SIG-M5 treated with dmso at 0.1 percent for 504 hours (cell line): Measurements from ENCODE around the gene SLIT3.

Experiments
- DNase-seq: peaks from one replicate; lab custom pipeline; 2025; ENCODE audit not compliant: unreplicated experiment; lab: John Stamatoyannopoulos, UW

Gene SLIT3

GRCh38 chr5:169299663-169300467 lies 1.1 kb downstream of the SLIT3 start:
- no peak for DNase-seq

GRCh38 chr5:169299191-169299662 lies 1.7 kb downstream of the SLIT3 start:
- DNase-seq, result no peak

- no peak for DNase-seq
Measured at GRCh38 chr5:169298193-169298592, 2.7 kb downstream of the SLIT3 start.

- no peak for DNase-seq
Measured at GRCh38 chr5:169296419-169297143, 4.4 kb downstream of the SLIT3 start.

- no peak for DNase-seq
Measured at GRCh38 chr5:169295306-169295705, 5.6 kb downstream of the SLIT3 start.

GRCh38 chr5:169294621-169295020 lies 6.3 kb downstream of the SLIT3 start:
- DNase-seq, result no peak

GRCh38 chr5:169291877-169292276 lies 9.1 kb downstream of the SLIT3 start:
- no peak for DNase-seq

- no peak for DNase-seq
Measured at GRCh38 chr5:169290895-169291294, 10.0 kb downstream of the SLIT3 start.

- DNase-seq, result no peak
Measured at GRCh38 chr5:169289520-169289919, 11.4 kb downstream of the SLIT3 start.

- no peak for DNase-seq
Measured at GRCh38 chr5:169288066-169288930, 12.6 kb downstream of the SLIT3 start.

- no peak for DNase-seq
Measured at GRCh38 chr5:169287529-169287928, 13.4 kb downstream of the SLIT3 start.

GRCh38 chr5:169286572-169287300 lies 14.2 kb downstream of the SLIT3 start:
- DNase-seq, result no peak

- no peak for DNase-seq
Measured at GRCh38 chr5:169283887-169284286, 17.1 kb downstream of the SLIT3 start.

- no peak for DNase-seq
Measured at GRCh38 chr5:169281625-169282024, 19.3 kb downstream of the SLIT3 start.

GRCh38 chr5:169280696-169281095 lies 20.2 kb downstream of the SLIT3 start:
- DNase-seq, result no peak

GRCh38 chr5:169280286-169280685 lies 20.7 kb downstream of the SLIT3 start:
- no peak for DNase-seq

- DNase-seq, result no peak
Measured at GRCh38 chr5:169279125-169279524, 21.8 kb downstream of the SLIT3 start.

- no peak for DNase-seq
Measured at GRCh38 chr5:169273881-169274280, 27.1 kb downstream of the SLIT3 start.

GRCh38 chr5:169273451-169273850 lies 27.5 kb downstream of the SLIT3 start:
- no peak for DNase-seq

GRCh38 chr5:169272731-169273427 lies 28.1 kb downstream of the SLIT3 start:
- no peak for DNase-seq
